ENCODE data around the gene MRPL10. TPM values are rescaled to one million over a fixed set of nuclear protein-coding genes. Genes with fewer than 3 reads are reported as not detected.
A peak's percentile ranks its signal among the peaks of the same experiment; 100 is the strongest.

MRPL10 gene
- total and polyA plus RNA-seq, 2 experiments from 2014 or later, result 50.2 to 74.7 TPM

GRCh38 chr17:47791025-47791424 lies 40.3 kb downstream of the MRPL10 start:
- TF ChIP-seq ZNF462 (CRISPR knock-in tag; IDR thresholded peaks at IDR 0.05) (no peak), STAT1 (IDR thresholded peaks at IDR 0.05; ENCODE audit: unreplicated experiment) (no peak), CTCF (conservative IDR thresholded peaks at IDR 0.05; ENCODE audit: low read depth in 2 of 2) (no peak), EZH2phosphoT487 (IDR thresholded peaks at IDR 0.05; ENCODE audit: unreplicated experiment) (no peak), ETS1 (IDR thresholded peaks at IDR 0.05) (no peak), ZNF114 (CRISPR knock-in tag; IDR thresholded peaks at IDR 0.05) (no peak), EZH2 (IDR thresholded peaks at IDR 0.05; ENCODE audit: low read depth, unreplicated experiment) (no peak)
- no peaks in the 10 kb centered on the region for H3K9me2 ChIP-seq (ENCODE audit: insufficient read depth)
- H3K36me3 Mint-ChIP-seq (ENCODE audit: low read depth), result no peaks in the 10 kb centered on the region; the same call in 2 of the 3 replicates
- H3K4me2 ChIP-seq, result no peak overlapping the region
- no peaks in the 10 kb centered on the region for H3K79me2 ChIP-seq (replicated peaks; ENCODE audit: insufficient read depth)
- DNase-seq (ENCODE audit: low spot score) (no peak), ATAC-seq (no peak)
- no peak overlapping the region for H3K27ac Mint-ChIP-seq
- H3K4me1 Mint-ChIP-seq, result peaks cover 4% of the 10 kb centered on the region; the same call in 2 of the 3 replicates
- peaks cover 67% of the 10 kb centered on the region for H3K27me3 ChIP-seq (ENCODE audit: insufficient read depth)
- no peaks in the 10 kb centered on the region for H3K36me3 ChIP-seq (ENCODE audit: insufficient read depth)
- H4K20me1 ChIP-seq (replicated peaks; ENCODE audit: insufficient read depth), result no peaks in the 10 kb centered on the region
- 0 out of 2 replicates have a peak, but pooled peaks cover 4% of the 10 kb centered on the region for H3F3A ChIP-seq (replicated peaks; ENCODE audit: low read depth)
- H2AFZ ChIP-seq, result no peak overlapping the region
- H3K9me3 Mint-ChIP-seq, result no peaks in the 10 kb centered on the region
- peak overlapping the region; percentile 86; the same call in 1 of the 3 replicates for H3K4me3 Mint-ChIP-seq
- H3K4me1 ChIP-seq (ENCODE audit: insufficient read depth), result 0 out of 2 replicates have a peak, but pooled peaks cover 4% of the 10 kb centered on the region
- no peak overlapping the region for H3K4me3 ChIP-seq
- H3K27ac ChIP-seq (ENCODE audit: low read depth), result no peak overlapping the region
- peaks cover 32% of the 10 kb centered on the region for H3K27me3 Mint-ChIP-seq (ENCODE audit: insufficient read depth, low read depth, poor library complexity)

Data from GM23338 (cell line).